Esophagus mucosa (tissue), 1 donor: Measurements from ENCODE around the gene HAS3. TPM values are rescaled to one million over a fixed set of nuclear protein-coding genes. Genes with fewer than 3 reads are reported as not detected.

ENCODE experiments used
- ATAC-seq: fragments of 200-7000 bp; cut with Tn5 transposase; one replicate; pipeline ENCODE4 v1.9.1; 2020
- total RNA-seq: library from RNA; stranded (reverse); gene quantifications from one replicate; pipeline ENCODE4 v1.2.4, GENCODE V29; 2023
- donor health status: DM: yes; HTN: yes; CAD: no.

The HAS3 gene
- total RNA-seq, 1 donor from 2014 or later, result 72.2 TPM

DNA sequence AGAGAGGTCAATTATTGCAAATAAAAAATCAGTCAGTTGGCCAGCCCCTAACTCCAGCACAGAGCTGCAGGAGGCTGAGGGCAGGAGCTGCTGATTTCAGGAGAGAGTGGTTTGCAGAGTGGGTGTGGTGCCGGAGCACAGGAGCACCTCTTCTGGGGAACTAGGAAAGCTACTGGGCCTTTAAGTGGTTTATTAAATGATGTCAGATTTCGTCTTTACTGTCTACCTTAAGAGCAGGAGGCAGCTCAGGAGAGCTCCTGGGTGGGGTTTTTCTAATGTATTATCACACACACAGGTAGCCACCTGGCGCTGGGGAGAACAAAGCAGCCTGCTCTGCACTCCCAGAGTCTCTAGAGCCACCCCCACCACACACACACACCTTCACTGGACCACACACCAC, 11.5 kb upstream of the HAS3 start:
- ATAC-seq, result peak; percentile 18

DNA sequence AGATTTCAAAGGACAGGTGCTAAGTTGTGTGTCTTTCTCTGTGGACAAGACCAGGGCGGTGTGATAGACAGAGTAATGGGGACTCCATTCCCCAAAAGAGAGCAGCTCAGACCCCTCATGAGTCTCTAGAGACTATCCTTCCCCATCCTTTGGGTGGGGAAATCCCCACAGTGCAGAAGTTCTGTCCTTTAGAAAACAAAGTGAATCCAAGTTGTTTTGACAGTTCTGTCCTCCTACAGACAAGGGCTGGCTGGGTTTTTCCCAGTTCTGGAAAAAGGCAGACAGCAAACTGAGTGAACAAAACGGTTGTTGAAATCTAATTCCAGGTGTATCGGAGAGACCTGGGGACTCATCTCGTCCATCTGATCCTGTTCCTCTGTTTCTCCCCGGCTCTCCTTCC, 11.0 kb upstream of the HAS3 start:
- no peak for ATAC-seq

DNA sequence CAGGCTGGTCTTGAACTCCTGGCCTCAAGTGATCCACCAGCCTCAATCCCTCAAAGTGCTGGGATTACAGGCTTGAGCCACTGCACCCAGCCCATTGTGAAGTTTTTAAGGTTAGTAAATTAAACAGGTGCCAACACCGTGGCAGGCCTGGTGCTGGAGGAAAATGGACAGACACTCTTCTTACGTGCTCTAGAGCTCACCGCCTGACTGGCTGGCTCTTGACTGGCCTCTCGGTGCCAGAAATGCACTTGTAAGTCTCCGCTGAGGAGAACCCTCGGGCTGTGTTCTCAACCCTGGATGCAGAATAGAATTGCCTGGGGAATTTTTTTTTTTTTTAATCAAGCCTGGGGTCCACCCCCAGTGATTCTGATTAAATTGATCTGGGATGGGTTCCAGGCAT, 10.3 kb upstream of the HAS3 start:
- no peak for ATAC-seq

DNA sequence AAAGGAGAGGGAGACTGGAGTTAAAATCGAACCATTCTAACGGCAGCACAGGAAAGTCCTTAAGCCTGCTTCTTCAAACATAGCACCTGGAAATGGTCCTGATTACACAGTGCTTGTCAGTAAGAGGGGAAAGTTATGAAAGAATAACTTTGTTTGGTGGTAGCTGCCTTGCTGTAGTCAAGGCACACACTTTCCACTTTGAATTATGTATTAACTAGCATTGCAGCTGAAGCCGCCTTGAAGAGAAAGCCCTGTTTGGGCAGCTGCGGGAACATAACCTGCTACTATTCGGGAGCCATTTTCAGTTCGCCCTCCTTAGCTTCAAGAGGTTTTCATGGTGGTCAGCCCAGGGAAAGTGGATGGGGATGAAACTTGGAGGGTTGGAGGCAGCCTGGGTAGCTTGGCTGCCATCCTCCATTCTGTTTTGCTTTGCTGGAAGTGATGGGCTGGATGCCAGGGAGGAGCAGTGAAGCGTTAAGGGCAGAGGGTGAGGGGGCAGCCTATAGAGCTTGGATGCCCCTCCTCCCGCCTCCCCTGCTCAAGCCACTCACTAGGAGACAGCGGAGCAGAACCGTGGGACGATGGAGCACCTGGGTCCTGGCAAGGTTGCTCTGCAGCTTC, 5.3 kb upstream of the HAS3 start:
- ATAC-seq, result peak; percentile 34

DNA sequence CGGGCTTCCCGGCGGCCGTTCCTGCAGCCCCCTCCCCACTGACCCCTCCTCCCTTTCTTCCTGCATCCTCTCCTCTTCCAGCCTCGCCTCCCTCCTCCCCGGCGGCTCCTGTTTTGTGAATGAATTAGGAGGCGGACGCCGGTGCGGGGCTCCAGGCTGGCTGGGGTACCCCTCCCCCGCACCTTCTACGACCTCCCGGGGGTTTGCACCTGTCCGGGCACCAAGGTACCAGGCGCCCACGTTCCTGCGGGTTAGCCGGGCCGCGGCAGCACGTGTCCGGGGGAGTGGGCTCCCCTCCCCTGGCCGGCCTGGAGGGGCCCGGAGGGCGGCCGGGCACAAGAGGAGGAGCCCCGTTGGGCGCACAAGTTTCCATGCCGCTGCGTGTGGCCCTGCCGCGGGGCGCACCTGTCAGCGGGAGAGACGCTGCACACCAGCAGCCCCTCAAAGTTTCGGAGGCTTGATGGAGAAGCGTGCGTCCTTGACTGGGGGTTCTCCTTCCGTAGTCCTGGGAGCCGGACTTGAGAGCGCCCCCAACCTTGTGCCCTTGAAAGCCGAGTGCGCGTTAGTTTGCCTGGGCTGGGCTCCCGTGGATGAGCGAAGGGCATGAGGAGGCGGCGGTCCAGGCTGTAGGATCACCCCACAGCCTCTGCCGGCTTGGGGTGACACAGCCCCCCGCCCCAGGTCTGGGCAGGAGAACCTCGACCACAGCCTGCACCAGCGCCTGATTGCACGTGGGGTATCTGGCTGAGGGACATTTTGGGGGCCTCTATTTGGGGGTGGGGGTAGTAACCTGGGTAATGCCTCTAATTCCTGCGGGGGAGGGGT, 1.2 kb downstream of the HAS3 start:
- ATAC-seq, result peak; percentile 12

DNA sequence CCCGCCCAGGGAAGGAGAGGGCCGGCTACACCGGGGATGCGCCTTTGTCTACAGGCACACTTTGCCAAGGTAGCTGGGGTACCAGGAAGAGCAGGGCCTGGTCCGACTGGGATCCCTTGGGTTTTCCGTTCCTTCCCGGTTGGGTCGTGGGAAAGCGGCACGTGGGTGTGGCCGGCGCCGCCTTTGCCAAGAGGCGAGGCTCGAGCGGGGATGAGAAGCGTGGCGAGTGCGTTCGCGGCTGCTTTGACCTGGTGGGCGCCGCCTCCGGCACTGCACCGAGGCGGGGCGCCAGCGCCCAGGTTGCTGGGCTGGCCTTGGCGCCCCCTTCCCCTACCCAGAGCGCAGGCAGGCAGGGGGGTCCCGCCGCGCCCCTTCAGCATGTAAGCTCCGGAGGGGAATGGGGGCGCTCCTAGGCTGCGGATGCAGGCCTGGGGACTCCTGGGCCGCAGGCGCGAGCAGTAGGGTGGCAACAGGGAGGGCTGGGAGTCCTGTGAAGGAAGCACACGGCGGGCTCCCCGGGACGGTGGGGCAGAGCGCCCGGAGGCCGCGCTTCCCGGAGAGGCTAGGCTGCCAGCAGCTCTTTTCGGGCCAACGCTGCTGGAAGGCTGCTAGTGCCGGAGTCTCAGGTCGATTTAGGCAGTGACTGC, 2.0 kb downstream of the HAS3 start:
- peak; percentile 27 for ATAC-seq

DNA sequence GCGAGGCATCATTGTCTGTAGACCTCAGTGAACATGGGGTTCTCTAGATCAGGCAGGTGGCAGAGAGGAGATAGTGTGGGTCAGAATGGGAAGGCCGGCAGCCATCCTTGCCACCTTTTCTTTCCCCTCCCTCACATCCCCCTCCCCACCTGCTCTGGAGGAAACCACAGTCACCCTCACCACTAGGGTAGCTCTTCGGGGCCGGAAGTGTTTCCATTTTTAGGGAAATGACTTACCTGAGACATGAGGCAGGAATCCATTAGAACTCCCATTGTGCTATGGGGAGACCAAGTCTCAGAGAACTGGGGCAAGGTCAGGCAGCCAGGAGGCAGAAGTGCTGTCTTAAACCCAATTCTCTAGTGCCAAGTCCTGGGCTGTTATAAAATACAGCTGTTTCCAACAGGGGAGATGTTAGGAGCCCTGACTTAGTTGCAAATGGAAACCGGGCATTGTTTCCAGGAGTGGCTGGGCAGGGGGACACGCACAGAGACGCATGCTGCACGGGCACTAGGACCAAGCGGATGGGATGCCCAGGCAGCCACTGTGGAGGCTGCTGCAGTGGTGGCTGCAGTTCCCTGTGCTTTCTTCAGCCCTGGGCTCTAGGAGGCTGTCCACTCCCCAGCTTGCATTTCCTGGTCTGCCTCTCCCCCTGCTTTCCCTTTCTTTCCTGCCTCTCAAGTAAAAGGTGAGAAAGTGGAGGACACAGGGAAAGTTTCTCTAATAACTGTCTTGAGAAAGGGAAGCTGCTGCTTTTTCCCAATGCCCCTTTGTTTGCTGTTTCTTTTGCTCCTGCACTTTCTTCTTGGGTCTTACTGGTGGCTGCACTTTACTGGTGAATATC, 2.8 kb downstream of the HAS3 start:
- ATAC-seq, result no peak

DNA sequence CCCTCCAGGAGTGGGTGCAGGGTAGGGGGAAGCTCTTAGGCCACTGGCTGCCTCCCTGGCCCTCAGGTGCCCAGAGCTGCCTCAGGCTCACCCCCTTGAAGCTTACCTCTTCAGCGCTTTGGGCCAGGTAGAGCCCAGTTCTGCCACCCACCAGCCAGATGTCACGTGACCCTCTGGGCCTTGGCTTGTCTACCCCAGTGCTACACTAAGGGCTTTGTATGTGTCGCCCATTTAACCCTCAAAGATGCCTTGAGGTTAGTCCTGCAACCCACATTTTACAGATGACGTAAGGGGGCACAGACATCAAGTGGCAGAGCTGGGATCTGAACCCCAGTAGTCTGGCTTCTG, 3.4 kb downstream of the HAS3 start:
- no peak for ATAC-seq

DNA sequence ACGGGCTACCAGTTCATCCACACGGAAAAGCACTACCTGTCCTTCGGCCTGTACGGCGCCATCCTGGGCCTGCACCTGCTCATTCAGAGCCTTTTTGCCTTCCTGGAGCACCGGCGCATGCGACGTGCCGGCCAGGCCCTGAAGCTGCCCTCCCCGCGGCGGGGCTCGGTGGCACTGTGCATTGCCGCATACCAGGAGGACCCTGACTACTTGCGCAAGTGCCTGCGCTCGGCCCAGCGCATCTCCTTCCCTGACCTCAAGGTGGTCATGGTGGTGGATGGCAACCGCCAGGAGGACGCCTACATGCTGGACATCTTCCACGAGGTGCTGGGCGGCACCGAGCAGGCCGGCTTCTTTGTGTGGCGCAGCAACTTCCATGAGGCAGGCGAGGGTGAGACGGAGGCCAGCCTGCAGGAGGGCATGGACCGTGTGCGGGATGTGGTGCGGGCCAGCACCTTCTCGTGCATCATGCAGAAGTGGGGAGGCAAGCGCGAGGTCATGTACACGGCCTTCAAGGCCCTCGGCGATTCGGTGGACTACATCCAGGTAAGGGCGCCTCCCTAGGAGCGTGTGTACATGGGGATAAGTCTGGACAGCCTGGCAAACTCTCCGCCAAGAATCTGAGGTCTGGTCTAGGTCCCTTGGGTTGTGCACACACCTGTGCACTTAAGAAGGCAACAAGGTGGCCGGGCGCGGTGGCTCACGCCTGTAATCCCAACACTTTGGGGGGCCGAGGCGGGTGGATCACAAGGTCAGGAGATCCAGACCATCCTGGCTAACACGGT, 4.2 kb downstream of the HAS3 start:
- ATAC-seq, result no peak

DNA sequence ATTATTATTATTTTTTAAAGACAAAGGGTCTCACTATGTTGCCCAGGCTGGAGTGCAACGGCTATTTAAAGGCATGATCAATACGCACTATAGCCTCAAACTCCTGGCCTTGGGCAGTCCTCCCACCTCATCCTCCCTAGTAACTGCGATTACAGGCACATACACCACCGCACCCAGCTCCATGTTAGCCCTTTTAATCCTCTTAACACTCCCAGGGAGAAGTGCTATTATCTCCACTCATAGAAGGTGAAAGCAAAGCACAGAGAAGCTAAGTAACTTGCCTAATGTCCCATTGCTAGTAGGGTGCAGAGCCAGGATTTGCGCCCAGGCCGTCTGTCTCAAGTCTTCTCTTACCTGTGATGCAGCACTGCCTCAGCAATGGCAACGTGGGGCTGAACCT, 5.0 kb downstream of the HAS3 start:
- ATAC-seq, result no peak

DNA sequence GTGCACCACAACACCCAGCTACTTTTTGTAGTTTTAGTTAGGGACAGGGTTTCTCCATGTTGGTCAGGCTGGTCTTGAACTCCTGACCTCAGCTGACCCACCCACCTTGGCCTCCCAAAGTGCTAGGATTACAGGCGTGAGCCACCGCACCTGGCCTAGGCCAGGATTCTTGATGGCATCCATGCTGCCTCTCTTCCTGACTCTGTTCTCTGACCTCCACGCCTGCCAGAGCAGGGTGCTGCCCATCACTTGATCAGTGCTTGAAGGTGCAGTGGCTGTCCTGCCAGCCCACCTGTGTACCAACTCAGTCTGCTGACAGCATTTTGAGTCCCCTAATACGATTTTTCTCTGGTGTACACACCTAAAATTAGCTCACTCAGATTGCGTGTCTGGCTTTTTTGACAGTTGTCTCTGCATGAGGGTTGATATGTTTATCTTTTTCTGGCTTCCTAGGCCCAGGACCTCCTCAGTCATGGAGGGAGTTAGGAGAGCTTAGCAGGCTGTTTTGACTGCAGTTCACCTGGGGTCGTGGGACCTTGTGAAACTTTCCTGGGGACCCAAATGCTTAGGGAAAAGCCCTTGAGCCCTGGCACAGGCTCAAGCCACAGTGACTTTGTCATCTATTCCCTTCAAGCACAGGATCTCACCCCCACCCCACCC, 5.9 kb downstream of the HAS3 start:
- ATAC-seq, result no peak

DNA sequence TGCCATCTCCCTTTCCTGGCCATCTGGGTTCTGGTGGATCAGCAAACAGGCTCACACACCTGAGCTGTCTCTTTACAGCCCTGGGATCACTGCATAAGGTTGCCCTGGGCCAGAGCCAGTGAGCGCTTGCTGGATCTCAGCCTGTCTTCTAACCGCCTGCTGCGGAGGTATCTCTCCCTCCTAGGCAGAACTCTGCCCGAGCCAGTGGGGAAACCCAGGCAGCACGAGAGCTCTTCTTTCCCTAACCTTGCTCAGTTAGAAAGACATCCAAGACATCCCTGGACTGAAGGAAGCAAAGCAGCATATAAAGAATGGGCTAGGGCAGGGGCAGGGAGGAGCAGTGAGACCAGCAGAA, 6.4 kb downstream of the HAS3 start:
- ATAC-seq, result peak; percentile 0

DNA sequence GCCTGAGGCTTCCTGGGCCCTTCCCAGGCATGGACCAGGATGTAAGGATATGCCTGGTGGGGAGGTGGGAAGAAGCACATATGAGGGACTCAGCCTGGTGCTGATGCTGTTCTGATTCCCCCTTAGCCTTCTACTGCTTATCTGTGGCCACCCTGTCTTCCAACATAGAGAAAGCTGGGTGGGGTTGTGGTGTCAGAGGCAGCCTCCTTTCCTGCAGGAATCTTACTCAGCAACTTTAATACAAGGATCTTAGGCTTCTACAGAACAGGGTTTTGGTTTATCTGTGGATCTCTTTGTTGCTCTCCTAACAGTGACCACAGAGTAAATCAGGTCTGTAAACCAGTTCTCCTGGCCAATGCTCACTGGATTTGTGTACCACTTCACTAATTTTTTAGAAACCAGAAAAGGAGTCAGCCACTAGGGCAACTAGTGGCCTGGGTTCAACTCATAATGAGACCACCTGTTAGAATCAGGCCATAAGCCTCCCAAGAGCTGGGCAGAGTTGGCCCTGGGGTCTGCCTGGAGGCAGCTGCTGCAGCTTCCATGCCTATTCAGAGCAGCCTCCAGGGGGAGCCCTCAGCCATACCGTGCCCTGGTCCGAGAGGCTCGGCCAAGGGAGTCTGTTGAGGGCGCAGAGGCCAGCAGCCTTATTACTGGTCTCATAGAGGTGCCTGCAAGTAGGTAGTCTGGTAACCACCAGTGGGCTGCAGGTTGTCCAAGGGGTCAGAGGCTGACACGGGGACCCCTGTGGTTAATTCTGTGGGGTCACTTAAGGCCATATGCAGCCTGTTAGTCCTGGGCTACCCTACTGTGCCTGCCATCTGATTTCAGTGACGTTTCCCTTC, 7.1 kb downstream of the HAS3 start:
- peak; percentile 30 for ATAC-seq

DNA sequence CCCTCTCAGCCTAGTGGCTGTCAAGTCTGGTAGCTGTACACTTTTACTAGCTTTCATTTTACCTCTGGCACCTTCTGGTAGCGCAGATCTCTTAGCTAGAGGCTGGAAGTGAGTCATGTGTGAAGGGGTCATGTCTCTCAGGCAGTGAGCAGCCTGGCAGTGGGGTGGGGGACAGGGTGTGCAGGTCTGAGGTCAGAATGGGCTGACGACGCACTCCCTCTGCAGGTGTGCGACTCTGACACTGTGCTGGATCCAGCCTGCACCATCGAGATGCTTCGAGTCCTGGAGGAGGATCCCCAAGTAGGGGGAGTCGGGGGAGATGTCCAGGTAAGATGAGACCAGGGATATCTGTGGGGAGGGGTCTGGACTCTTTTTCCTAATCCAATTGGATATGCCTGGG, 7.8 kb downstream of the HAS3 start:
- ATAC-seq, result no peak

DNA sequence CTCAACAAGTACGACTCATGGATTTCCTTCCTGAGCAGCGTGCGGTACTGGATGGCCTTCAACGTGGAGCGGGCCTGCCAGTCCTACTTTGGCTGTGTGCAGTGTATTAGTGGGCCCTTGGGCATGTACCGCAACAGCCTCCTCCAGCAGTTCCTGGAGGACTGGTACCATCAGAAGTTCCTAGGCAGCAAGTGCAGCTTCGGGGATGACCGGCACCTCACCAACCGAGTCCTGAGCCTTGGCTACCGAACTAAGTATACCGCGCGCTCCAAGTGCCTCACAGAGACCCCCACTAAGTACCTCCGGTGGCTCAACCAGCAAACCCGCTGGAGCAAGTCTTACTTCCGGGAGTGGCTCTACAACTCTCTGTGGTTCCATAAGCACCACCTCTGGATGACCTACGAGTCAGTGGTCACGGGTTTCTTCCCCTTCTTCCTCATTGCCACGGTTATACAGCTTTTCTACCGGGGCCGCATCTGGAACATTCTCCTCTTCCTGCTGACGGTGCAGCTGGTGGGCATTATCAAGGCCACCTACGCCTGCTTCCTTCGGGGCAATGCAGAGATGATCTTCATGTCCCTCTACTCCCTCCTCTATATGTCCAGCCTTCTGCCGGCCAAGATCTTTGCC, 9.0 kb downstream of the HAS3 start:
- no peak for ATAC-seq

DNA sequence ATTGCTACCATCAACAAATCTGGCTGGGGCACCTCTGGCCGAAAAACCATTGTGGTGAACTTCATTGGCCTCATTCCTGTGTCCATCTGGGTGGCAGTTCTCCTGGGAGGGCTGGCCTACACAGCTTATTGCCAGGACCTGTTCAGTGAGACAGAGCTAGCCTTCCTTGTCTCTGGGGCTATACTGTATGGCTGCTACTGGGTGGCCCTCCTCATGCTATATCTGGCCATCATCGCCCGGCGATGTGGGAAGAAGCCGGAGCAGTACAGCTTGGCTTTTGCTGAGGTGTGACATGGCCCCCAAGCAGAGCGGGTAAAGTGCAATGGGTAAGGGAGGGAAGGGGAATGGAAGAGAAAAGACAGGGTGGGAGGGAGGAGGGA, 9.5 kb downstream of the HAS3 start:
- no peak for ATAC-seq

DNA sequence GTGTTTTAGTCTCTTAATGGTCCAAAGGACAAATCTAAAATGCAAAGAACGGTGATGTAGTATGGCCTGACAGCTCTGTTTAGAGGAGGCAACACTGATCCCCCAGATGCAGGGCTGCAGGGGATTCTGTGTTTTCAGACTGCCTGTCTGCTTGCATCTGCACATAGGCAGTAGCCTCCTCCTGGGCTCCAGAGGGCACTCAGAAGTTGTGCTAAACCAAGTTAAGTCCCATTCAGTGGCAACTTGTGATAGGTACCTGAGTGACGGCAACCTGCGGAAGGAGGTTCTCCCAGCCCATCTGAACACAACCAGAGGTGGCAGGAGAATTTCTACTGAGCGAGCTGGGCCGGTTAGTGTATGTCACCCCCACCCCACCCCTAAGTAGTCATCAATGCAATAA, 9.9 kb downstream of the HAS3 start:
- ATAC-seq, result no peak

DNA sequence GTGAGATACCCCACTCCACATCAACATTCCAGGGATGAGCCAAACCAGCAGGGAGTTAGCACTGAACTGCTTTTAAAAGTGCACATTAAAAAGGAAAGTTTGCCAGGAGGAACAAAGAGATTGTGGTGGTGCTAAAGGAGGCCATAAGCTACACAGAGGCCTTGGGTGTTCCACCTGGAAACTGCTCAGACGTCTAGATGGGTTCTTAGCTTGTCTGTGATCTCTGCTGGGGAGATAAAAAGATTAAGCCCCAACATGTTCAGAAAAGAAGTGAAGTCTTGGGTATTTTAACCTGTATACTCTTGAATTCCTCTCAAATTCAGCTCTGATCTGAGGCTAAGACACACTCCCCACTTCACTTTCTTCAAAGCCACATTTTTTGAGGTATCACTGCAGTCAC, 10.4 kb downstream of the HAS3 start:
- ATAC-seq, result no peak

DNA sequence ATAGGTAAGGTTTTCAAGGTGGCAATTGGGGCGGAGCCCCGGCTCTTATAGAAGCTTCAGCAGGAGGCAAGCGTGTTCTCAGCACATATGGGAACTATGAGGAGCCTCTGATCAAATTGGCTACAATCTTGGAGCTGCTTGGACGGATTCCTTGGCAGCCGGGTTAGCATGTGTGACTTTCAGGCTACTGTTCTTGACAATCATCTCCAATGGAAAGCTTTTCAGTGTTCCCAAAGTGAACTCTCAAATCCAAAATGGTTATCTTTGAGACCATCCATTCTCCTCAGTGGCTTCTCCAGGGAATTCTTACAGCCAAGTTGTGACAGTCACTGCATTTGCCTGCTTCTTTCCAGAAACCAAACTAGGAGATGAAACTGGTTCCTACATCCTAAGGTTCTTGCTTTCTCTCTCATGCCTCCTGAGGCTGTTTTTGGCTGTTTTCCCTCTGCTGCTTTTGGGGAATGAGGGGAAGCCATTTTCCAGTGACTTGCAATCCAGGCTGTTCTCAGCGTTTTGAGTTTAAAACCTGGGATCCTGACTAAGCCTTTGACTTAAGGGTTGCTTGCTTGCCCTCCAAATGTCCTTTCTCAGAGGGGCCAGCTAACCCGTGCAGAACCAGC, 10.9 kb downstream of the HAS3 start:
- ATAC-seq, result no peak

DNA sequence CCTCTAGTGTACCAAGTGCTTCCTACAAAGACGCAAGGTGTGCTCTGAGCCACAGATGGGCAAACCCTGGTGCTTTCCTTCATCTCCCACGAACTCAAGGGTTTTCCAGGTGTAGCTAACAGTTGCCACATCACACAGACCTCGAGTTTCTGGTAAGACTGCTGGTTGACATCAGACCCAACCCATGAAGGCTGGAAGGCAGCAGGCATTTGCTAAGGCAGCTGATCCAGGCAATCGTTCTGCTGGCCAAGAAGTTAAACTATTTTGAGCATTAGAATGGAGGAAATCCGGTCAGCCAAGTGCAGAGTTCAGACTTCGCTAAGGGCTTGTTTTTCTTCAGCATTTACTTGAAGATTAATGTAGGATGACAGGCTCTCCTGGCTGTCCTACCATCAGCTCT, 11.5 kb downstream of the HAS3 start:
- ATAC-seq, result peak; percentile 19
